HFF-Myc (cell line): Measurements from ENCODE around the gene WFDC10B.

Source experiments
- DNase-seq: peaks from one replicate; pipeline ENCODE4 v3.0.0-alpha.2; 2011; ENCODE audit warnings: low read depth; ENCODE audit errors: extremely low read depth
- H3K4me3 ChIP-seq: replicated peaks from 2 replicates; pipeline ENCODE4 v1.5.1; 2011; ENCODE audit warnings: low read depth, mild to moderate bottlenecking, control low read depth, low read length
- TF ChIP-seq, protein P1 (sequence below): IDR thresholded peaks from 2 replicates; pipeline ENCODE4 v1.5.1; 2012; ENCODE audit warnings: mild to moderate bottlenecking, low read depth, low read length, control low read depth; ENCODE audit errors: missing control alignments

The WFDC10B gene

DNA sequence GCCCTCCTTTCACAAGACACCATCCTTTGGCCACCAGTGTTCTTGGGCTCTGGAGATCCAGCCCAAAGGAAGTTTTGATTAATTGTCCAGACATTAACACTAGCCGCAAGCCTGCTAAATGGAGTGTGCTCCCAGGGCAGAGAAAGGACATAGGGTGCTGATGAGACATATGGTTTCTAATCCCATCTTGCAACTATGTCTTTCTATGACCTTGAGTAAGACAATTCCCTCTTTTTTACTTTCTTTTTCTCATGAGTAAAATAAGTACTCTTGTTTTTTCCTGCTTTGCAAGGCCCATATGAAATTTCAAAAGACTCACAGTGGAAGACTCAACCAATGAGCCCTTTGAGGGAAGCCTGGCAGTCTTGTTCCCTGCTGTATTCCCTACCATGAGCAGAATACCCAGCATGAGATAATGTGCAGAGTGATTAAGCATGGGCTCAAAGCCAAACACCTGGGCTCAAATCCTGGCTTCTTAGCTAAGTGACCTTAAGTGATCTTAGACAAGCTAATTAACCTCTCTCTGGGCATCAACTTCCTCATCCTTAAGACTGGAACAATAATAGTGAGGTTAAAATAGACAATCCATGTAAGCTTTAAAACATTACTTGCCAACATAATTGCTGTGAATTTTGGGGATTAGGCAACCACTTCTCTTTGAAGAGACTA is at the start of gene WFDC10B:
Gene WFDC10B (minus strand): TSS at position 51 of the 669 bp plus-strand sequence. CDS start 19,027 bp downstream, outside the sequence.
- H3K4me3 ChIP-seq: no peak within 1 kb of the TSS

DNA sequence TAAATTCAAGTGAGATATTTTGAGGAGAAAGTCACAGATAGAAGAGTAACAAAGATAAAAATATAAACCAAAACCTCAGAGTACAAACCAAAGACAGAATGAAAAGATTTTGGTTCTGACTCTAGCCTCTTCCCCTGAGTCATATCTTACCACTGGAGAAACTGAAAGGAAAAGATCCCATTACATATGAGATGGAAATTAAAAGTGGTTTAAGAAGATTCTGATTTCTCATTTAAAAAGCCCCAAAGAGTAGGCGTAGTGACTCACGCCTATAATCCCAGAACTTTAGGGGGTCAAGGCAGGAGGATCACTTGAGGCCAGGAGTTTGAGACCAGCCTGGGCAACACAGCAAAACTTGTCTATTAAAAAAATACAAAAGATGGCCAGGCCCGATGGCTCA is 47.9 kb upstream of the WFDC10B start:
- no peak for DNase-seq
- H3K4me3 ChIP-seq: no peak overlapping the region
- TF ChIP-seq, protein P1, sequence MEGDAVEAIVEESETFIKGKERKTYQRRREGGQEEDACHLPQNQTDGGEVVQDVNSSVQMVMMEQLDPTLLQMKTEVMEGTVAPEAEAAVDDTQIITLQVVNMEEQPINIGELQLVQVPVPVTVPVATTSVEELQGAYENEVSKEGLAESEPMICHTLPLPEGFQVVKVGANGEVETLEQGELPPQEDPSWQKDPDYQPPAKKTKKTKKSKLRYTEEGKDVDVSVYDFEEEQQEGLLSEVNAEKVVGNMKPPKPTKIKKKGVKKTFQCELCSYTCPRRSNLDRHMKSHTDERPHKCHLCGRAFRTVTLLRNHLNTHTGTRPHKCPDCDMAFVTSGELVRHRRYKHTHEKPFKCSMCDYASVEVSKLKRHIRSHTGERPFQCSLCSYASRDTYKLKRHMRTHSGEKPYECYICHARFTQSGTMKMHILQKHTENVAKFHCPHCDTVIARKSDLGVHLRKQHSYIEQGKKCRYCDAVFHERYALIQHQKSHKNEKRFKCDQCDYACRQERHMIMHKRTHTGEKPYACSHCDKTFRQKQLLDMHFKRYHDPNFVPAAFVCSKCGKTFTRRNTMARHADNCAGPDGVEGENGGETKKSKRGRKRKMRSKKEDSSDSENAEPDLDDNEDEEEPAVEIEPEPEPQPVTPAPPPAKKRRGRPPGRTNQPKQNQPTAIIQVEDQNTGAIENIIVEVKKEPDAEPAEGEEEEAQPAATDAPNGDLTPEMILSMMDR: no peak

More for the DNA sequence above, at the start of gene WFDC10B:
- TF ChIP-seq, protein P1: no peak
- no peak for DNase-seq

DNA sequence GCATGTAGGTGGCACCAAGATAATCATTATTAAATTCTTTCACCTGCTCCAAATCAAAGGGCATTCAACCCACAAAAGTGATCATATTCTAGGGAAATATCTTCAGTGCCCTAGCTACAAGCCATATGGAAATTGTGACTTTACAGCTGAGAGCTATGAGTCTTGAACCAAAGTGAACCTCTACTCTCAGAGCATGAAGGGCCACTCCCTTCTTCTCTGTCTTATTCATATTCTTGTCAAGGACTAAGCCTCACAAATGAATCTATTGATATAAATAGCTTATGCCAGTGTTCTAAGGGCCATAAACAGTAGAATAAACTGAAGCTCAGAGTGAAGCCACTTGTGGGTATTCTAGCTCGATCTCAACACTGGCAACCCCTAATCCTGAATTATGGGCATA is 46.9 kb upstream of the WFDC10B start:
- no peak for DNase-seq
- TF ChIP-seq, protein P1: no peak
- no peak overlapping the region for H3K4me3 ChIP-seq

DNA sequence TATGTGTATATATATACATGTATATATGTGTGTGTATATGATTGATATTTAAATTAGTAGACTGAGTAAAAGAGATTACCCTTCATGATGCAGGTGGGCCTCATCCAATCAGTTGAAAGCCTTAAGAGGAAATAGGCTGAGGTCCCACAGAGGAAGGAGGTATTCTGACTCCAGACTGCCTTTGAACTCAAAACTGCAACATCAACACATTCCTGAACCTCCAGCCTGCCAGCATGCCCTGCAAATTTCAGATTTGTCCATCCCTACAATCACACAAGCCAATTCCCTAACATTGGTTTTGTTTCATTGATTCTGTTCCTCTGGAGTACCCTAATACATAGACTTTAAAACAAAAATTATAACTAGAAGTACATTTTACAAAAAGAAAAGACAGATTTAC is 40.2 kb upstream of the WFDC10B start:
- TF ChIP-seq, protein P1: no peak
- DNase-seq: no peak
- no peak overlapping the region for H3K4me3 ChIP-seq

DNA sequence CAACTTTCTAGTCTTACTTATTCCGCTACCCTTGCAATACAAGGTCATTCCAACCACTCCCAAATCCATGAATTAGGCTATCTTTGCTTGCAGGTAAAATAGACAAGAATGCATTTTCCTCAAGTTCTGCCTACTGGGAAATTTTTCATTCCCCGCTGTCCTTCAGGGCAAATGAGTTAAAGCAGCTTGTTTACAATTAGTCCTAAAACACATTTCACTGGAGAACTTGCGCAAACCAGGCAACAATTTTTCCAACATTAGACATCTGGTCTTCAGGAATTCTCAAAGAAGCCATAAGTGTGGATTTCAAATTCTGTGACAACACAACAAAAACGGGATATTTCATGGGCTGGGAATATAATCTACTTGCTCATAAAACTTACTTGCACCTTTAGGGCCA is 37.8 kb upstream of the WFDC10B start:
- no peak for DNase-seq
- TF ChIP-seq, protein P1: no peak
- H3K4me3 ChIP-seq: no peak overlapping the region

DNA sequence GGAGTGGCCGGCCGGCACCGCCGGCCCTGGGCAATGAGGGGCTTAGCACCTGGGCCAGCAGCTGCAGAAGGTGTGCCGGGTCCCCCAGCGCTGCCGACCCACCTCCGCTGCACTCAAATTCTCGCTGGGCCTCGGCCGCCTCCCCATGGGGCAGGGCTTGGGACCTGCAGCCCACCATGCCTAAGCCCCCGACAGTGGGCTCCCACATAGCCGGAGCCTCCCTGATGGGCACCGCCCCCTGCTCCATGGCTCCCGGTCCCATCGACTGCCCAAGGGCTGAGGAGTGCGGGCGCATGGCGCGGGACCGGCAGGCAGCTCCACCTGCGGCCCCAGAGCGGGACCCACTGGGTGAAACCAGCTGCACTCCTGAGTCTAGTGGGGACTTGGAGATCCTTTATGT is 31.2 kb upstream of the WFDC10B start:
- H3K4me3 ChIP-seq: no peak overlapping the region
- TF ChIP-seq, protein P1: no peak
- DNase-seq: no peak

DNA sequence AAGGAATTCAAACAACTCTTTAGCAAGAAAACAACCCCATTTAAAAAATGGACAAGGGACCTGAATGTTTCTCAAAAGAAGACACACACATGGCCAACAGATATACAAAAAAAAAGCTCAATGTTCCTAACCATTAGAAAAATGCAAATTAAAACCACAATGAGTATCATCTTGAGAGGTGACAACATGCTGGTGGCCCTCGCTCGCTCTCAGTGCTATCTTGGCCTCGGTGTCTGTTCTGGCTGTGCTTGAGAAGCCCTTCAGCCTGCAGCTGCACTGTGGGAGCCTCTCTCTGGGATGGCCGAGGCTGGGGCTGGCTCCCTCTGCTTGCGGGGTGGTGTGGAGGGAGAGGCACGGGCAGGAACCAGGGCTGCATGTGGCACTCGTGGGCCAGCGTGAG is 30.7 kb upstream of the WFDC10B start:
- no peak overlapping the region for H3K4me3 ChIP-seq
- TF ChIP-seq, protein P1: no peak
- DNase-seq: no peak
